Stimulated activated CD4-positive, alpha-beta T cell treated with anti-CD3 and anti-CD28 coated beads, Interleukin-4, amount 100 ng/mL, for 4 hours (primary cell): Measurements from ENCODE around the gene TMEM191B.
"Not testable (repeated sequence)": the region's sequence is repeated elsewhere in the genome, so short reads cannot be mapped to it uniquely, and the experiment has no call there.

Experiments used
- DNase-seq, 2 experiments: peaks; one replicate each; pipeline ENCODE4 v3.0.0-alpha.2; 2020

The TMEM191B gene

GRCh38 chr22:18558939-18559338 lies 31.3 kb downstream of the TMEM191B start:
- DNase-seq: not testable (repeated sequence)

- not testable (repeated sequence) for DNase-seq
Measured at GRCh38 chr22:18560099-18560974, 32.7 kb downstream of the TMEM191B start.

- DNase-seq: not testable (repeated sequence)
Measured at GRCh38 chr22:18570509-18571246, 43.1 kb downstream of the TMEM191B start.

DNA sequence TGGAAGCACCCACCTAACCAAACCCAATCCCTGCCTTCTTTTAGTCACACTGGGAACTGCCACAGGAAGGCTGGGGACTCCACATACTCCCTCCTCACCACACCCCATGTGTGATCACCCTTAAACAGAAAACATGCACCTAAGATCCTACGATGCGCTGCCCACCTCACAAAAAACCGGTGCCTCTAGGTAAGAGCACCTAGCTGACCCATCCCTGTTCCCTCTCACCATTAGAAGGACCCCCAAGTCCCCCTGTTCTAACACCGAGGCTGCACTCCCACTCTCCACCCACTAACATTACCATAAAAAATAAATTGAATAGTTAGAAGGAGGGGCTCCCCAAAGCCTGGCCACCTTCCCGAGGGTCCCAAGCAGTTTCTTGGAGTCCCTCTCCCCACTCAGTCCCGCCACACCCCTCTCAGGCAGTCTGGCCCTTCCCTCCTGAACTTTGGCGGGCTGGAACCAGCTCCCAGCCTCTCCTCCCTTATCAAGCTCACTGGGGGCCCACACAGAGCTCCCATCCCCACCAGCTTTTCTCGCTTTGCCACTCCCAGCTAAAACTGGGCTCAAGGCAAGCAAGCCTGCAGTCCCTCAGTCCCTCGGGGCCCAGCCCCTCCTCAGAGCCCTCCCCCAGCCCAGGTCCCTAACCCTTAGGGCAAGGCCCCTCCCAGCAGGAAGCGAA lies 46.0 kb downstream of the TMEM191B start:
- DNase-seq: not testable (repeated sequence)

DNA sequence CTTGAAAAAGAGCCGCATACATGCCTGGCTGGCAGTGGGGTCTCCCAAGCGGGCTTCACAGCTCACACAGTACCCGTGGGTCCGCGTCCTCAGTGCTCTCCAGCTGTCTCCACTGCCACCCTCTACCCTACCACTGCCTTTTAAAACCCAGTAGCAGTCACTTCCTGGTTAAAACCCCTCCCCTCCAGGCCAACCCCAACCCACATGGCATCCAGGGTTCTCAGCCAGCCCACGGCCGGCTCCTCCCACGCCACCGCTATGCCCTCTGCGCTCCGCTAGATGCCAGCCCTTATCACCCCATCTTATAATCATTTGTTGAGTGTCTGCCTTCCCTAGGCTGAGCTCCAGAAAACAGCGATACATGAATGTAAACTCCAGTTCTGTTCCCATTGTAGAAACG lies 47.0 kb downstream of the TMEM191B start:
- DNase-seq: not testable (repeated sequence)

DNA sequence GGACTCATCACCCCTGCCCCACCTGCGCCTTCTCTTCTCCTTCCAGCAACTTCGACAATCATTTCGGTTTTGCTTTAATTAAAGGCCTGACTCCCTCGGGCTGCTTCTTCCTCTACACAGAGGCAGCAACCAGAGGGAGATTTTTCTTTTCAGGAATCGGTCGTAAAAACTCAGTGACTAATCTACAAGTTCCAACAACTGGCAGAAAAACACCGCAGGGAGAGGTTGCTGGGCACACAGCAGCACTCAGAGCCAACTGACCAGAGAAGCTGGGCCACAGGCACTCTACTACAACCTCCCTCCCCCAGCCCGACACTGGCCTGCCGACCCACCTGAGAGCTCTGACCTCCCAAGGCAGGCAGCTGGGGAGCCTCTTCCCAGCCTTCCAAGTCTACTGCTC lies 48.1 kb downstream of the TMEM191B start:
- DNase-seq: not testable (repeated sequence)

GRCh38 chr22:18577090-18577818 lies 49.7 kb downstream of the TMEM191B start:
- DNase-seq: not testable (repeated sequence)

GRCh38 chr22:18577847-18578246 lies 50.2 kb downstream of the TMEM191B start:
- peak; percentile 6 to 37 for DNase-seq
